HepG2 (cell line): ENCODE measurements around the gene PFDN1. TPM values are rescaled to one million over a fixed set of nuclear protein-coding genes. Genes with fewer than 3 reads are reported as not detected.

Experiments used
- ATAC-seq: fragments of 200-7000 bp; cut with Tn5 transposase; 3 replicates; pipeline ENCODE4 v1.9.1; 2020; ENCODE audit warnings: mild to moderate bottlenecking, moderate library complexity
- BruUV-seq: library from RNA; stranded (reverse); fragments of 400-500 nt; replicated peaks from 2 replicates; lab custom pipeline; 2021; lab: Mats Ljungman, UMichigan
- CTCF ChIA-PET: fragments of 300-600 bp; formaldehyde crosslinking; extraction: SDS; loops from one replicate; lab custom pipeline; 2021; ENCODE audit warnings: low total read pairs, inconsistent platforms, low intra/inter-chr PET ratio; lab: Yijun Ruan, JAX
- POLR2A ChIA-PET: fragments of 350-600 bp; sonication (Branson Sonifier 250); formaldehyde crosslinking; loops from one replicate; lab custom pipeline; 2020; ENCODE audit warnings: antibody characterized with exemption, inconsistent platforms; lab: Yijun Ruan, JAX
- DNase-seq: peaks from one replicate; pipeline ENCODE4 v3.0.0-alpha.2; 2015; ENCODE audit warnings: low spot score
- FAIRE-seq: peaks from 3 replicates; lab custom pipeline; 2011; peaks lifted over from hg19 to GRCh38; lab: Jason Lieb, UNC
- H2AFZ ChIP-seq: one replicate; pipeline ENCODE4 v1.6.1; 2011; ENCODE audit warnings: low read length, inconsistent platforms
- H3K27ac ChIP-seq: fragments of 300-600 bp; 3 replicates; pipeline ENCODE4 v1.8.0; 2011; ENCODE audit warnings: mixed run types, mild to moderate bottlenecking, mixed read lengths, low read length, inconsistent platforms; ENCODE audit not compliant: insufficient read depth; ENCODE audit errors: extremely low read length
- H3K27me3 ChIP-seq, 2 experiments: fragments of 200-600 bp in 1 of 2; 2 replicates in 1 of 2; 3 replicates in 1 of 2; pipeline versions ENCODE4 v1.6.0 to v1.8.0; 2011; ENCODE audit warnings: low read length in 2 of 2, mild to moderate bottlenecking in 2 of 2, moderate library complexity in 2 of 2, inconsistent platforms in 1 of 2; ENCODE audit not compliant: insufficient read depth in 2 of 2, control insufficient read depth in 1 of 2
- H3K36me3 ChIP-seq, 2 experiments: fragments of 200-600 bp in 1 of 2; replicated peaks in 1 of 2; 2 replicates in 1 of 2; 3 replicates in 1 of 2; pipeline versions ENCODE4 v1.5.1 to v1.8.0; 2011; ENCODE audit warnings: low read length in 2 of 2, inconsistent platforms in 1 of 2; ENCODE audit not compliant: insufficient read depth in 2 of 2, control insufficient read depth in 1 of 2
- H3K4me1 ChIP-seq: 2 replicates; pipeline ENCODE4 v1.5.1; 2012; ENCODE audit warnings: low read length, inconsistent platforms; ENCODE audit not compliant: insufficient read depth
- H3K4me2 ChIP-seq: 2 replicates; pipeline ENCODE4 v1.6.0; 2011; ENCODE audit warnings: low read depth, low read length, inconsistent platforms
- H3K4me3 ChIP-seq, 3 experiments: fragments of 200-600 bp in 1 of 3; sonication (generic), shearing (Covaris generic) in 1 of 3; replicated peaks in 1 of 3; 2 replicates each; pipeline ENCODE4 v1.5.1; 2011 to 2016; ENCODE audit warnings: low read length in 3 of 3, inconsistent platforms in 2 of 3, low read depth in 2 of 3, mild to moderate bottlenecking in 2 of 3, control low read depth in 1 of 3, mixed read lengths in 1 of 3; ENCODE audit not compliant: insufficient read depth in 1 of 3
- H3K79me2 ChIP-seq: one replicate; pipeline ENCODE4 v1.6.1; 2011; ENCODE audit warnings: low read length, inconsistent platforms; ENCODE audit not compliant: insufficient read depth
- H3K9ac ChIP-seq: 2 replicates; pipeline ENCODE4 v1.6.0; 2011; ENCODE audit warnings: mild to moderate bottlenecking, low read depth, low read length, inconsistent platforms; ENCODE audit not compliant: insufficient read depth
- H3K9me3 ChIP-seq: 2 replicates; pipeline ENCODE4 v1.5.1; 2012; ENCODE audit warnings: mild to moderate bottlenecking, low read length
- H4K20me1 ChIP-seq: 2 replicates; pipeline ENCODE4 v1.6.0; 2011; ENCODE audit warnings: inconsistent platforms, mild to moderate bottlenecking, low read length, moderate library complexity; ENCODE audit not compliant: insufficient read depth
- BRCA1 ChIP-seq: sonication (generic); formaldehyde crosslinking; IDR thresholded peaks from 2 replicates; pipeline ENCODE4 v1.4.0; 2020; ENCODE audit warnings: missing genetic modification reagents
- EED ChIP-seq: sonication (generic); formaldehyde crosslinking; IDR thresholded peaks from 2 replicates; pipeline ENCODE4 v1.5.0; 2020; ENCODE audit warnings: mild to moderate bottlenecking, missing genetic modification reagents
- MTERF4 ChIP-seq: sonication (generic); formaldehyde crosslinking; IDR thresholded peaks from 2 replicates; pipeline ENCODE4 v1.8.0; 2023; ENCODE audit warnings: mild to moderate bottlenecking, missing genetic modification reagents
- NFYC ChIP-seq: IDR thresholded peaks from 2 replicates; pipeline ENCODE4 v1.6.1; 2016; ENCODE audit warnings: missing genetic modification reagents, missing compliant biosample characterization
- SIX4 ChIP-seq: sonication (generic); formaldehyde crosslinking; IDR thresholded peaks from 2 replicates; pipeline ENCODE4 v1.4.0; 2020; ENCODE audit warnings: missing genetic modification reagents
- SOX13 ChIP-seq, 3 experiments: fragments of 450-650 bp in 1 of 3; sonication (generic) in 1 of 3; formaldehyde crosslinking in 1 of 3; IDR thresholded peaks in 2 of 3; conservative IDR thresholded peaks in 1 of 3; 2 replicates each; pipeline versions ENCODE4 v1.5.0 to v1.6.1; 2016 to 2020; ENCODE audit warnings: antibody characterized with exemption in 1 of 3, mild to moderate bottlenecking in 1 of 3, missing compliant biosample characterization in 1 of 3, missing genetic modification reagents in 1 of 3, moderate library complexity in 1 of 3
- SOX5 ChIP-seq: IDR thresholded peaks from 2 replicates; pipeline ENCODE4 v1.6.1; 2016; ENCODE audit warnings: borderline replicate concordance
- SOX6 ChIP-seq, 2 experiments: fragments of 450-650 bp in 1 of 2; sonication (generic) in 1 of 2; formaldehyde crosslinking in 1 of 2; IDR thresholded peaks; 2 replicates each; pipeline versions ENCODE4 v1.4.0 to v1.6.1; 2017 to 2020; ENCODE audit warnings: antibody characterized with exemption in 1 of 2, mild to moderate bottlenecking in 1 of 2, missing genetic modification reagents in 1 of 2
- WIZ ChIP-seq: sonication (generic); formaldehyde crosslinking; IDR thresholded peaks from 2 replicates; pipeline ENCODE4 v1.5.1; 2020; ENCODE audit warnings: mild to moderate bottlenecking, missing genetic modification reagents
- ZNF354B ChIP-seq: sonication (generic); formaldehyde crosslinking; IDR thresholded peaks from 2 replicates; pipeline ENCODE4 v1.8.0; 2022; ENCODE audit warnings: mild to moderate bottlenecking, missing genetic modification reagents
- ZNF563 ChIP-seq: sonication (generic); formaldehyde crosslinking; IDR thresholded peaks from 2 replicates; pipeline ENCODE4 v1.8.0; 2022; ENCODE audit warnings: mild to moderate bottlenecking, moderate library complexity, missing genetic modification reagents
- ZNF674 ChIP-seq: sonication (generic); formaldehyde crosslinking; IDR thresholded peaks from 2 replicates; pipeline ENCODE4 v1.5.0; 2020; ENCODE audit warnings: low read depth, mild to moderate bottlenecking, missing genetic modification reagents
- ZSCAN30 ChIP-seq: sonication (generic); formaldehyde crosslinking; IDR thresholded peaks from 2 replicates; pipeline ENCODE4 v1.5.0; 2020; ENCODE audit warnings: mild to moderate bottlenecking, missing genetic modification reagents
- WGBS: methylation state at CpG from one replicate; pipeline ENCODE4 v1.1.6; 2017; ENCODE audit warnings: low lambda C conversion rate; 5-methylcytosine and 5-hydroxymethylcytosine counted together
- in situ Hi-C: cut with HindIII; loops from 2 replicates; pipeline ENCODE4 v1.10.0; 2017; ENCODE audit warnings: low pct_unique_long_range_greater_than_20kb; ENCODE audit not compliant: extremely low pct_ligation_motif_present
- intact Hi-C: fragments of 100-400 bp; cut with micrococcal nuclease; formaldehyde crosslinking; loops from one replicate; pipeline ENCODE4 v1.10.0; 2022; ENCODE audit not compliant: unreplicated experiment
- polyA plus RNA-seq, 8 experiments: library from polyadenylated mRNA; depleted of rRNA in 3 of 8; stranded (reverse) in 7 of 8; unstranded in 1 of 8; fragments of >200 nt; fragmentation: Illumina TruSeq in 4 of 8; extraction: Trizol in 4 of 8; gene quantifications; 2 replicates each; pipeline versions ENCODE4 v1.2.1 to v1.2.3, GENCODE V29; 2011 to 2016; ENCODE audit warnings: low read depth in 4 of 8, missing spikeins in 1 of 8, mixed read lengths in 1 of 8; ENCODE audit not compliant: insufficient read depth in 1 of 8
- total RNA-seq, 5 experiments: library from RNA; depleted of rRNA; stranded (reverse); fragments of >200 nt; fragmentation: Illumina TruSeq; extraction: Trizol; gene quantifications; 2 replicates each; pipeline ENCODE4 v1.2.3, GENCODE V29; 2016; ENCODE audit warnings: low read depth in 1 of 5
- TF ChIP-seq, protein P1 (sequence below): sonication (generic); formaldehyde crosslinking; IDR thresholded peaks from 2 replicates; pipeline ENCODE4 v1.5.1; 2020; ENCODE audit warnings: mild to moderate bottlenecking, missing genetic modification reagents, moderate library complexity
- TF ChIP-seq, protein P2 (sequence below): sonication (generic); formaldehyde crosslinking; IDR thresholded peaks from 2 replicates; pipeline ENCODE4 v1.4.0; 2020; ENCODE audit warnings: mild to moderate bottlenecking, missing genetic modification reagents

Gene PFDN1
- total and polyA plus RNA-seq, 2 of the 13 experiments (the other 11 are each of a cell fraction or from before 2014, with no cell fraction given), result 67.2 to 70.8 TPM

DNA sequence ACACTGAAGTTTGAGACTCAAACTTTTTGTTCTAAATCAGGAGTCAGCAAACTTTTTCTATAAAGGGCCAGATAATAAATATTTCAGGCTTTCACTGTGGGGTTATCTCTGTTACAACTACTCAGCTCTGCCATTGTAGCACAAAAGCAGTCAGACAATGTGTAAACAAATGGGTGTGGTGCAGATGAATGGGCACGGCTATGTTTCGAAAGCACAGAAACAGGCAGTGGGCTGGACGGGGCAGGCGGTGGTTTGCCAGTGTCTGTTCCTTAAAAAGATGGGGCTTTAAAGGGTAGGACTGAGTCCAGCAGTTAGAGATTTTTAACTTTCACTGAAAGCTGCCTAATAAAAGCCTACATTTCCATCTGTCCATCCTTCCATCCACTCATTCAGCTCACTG is 48.9 kb downstream of the PFDN1 start:
- Histone ChIP-seq H3K36me3 (peaks cover 11 to 47% of the 10 kb centered on the region in 2 experiments), H3K9me3 (no peaks in the 10 kb centered on the region)
- 81% methylated on average over 4 of the region's 4 CpGs for WGBS
- POLR2A ChIA-PET, result no interaction called here
- DNase-seq (peak; percentile 15), ATAC-seq (no peak)
- BruUV-seq, result no TSS peak
- TF ChIP-seq ZNF674 (no peak), SIX4 (CRISPR knock-in tag) (no peak), ZSCAN30 (CRISPR knock-in tag) (no peak), ZNF563 (CRISPR knock-in tag) (no peak), BRCA1 (CRISPR knock-in tag) (no peak), EED (no peak), SOX13 (IDR thresholded peaks at IDR 0.05) (no peak), SOX13 (CRISPR knock-in tag; conservative IDR thresholded peaks at IDR 0.05 in 1 of 2, IDR thresholded peaks at IDR 0.05 in 1 of 2) (peak in 1 of 2 experiments; percentile 63; a peak in 2 of 4 replicates), SOX6 (IDR thresholded peaks at IDR 0.05) (no peak), SOX6 (CRISPR knock-in tag; IDR thresholded peaks at IDR 0.05) (no peak), MTERF4 (CRISPR knock-in tag) (no peak), SOX5 (0 out of 2 replicates have a peak, but pooled peaks have one; percentile 31), NFYC (CRISPR knock-in tag) (no peak), WIZ (CRISPR knock-in tag) (no peak), ZNF354B (CRISPR knock-in tag) (no peak)
- TF ChIP-seq, protein P1, sequence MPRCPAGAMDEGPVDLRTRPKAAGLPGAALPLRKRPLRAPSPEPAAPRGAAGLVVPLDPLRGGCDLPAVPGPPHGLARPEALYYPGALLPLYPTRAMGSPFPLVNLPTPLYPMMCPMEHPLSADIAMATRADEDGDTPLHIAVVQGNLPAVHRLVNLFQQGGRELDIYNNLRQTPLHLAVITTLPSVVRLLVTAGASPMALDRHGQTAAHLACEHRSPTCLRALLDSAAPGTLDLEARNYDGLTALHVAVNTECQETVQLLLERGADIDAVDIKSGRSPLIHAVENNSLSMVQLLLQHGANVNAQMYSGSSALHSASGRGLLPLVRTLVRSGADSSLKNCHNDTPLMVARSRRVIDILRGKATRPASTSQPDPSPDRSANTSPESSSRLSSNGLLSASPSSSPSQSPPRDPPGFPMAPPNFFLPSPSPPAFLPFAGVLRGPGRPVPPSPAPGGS, result no peak
- TF ChIP-seq, protein P2, sequence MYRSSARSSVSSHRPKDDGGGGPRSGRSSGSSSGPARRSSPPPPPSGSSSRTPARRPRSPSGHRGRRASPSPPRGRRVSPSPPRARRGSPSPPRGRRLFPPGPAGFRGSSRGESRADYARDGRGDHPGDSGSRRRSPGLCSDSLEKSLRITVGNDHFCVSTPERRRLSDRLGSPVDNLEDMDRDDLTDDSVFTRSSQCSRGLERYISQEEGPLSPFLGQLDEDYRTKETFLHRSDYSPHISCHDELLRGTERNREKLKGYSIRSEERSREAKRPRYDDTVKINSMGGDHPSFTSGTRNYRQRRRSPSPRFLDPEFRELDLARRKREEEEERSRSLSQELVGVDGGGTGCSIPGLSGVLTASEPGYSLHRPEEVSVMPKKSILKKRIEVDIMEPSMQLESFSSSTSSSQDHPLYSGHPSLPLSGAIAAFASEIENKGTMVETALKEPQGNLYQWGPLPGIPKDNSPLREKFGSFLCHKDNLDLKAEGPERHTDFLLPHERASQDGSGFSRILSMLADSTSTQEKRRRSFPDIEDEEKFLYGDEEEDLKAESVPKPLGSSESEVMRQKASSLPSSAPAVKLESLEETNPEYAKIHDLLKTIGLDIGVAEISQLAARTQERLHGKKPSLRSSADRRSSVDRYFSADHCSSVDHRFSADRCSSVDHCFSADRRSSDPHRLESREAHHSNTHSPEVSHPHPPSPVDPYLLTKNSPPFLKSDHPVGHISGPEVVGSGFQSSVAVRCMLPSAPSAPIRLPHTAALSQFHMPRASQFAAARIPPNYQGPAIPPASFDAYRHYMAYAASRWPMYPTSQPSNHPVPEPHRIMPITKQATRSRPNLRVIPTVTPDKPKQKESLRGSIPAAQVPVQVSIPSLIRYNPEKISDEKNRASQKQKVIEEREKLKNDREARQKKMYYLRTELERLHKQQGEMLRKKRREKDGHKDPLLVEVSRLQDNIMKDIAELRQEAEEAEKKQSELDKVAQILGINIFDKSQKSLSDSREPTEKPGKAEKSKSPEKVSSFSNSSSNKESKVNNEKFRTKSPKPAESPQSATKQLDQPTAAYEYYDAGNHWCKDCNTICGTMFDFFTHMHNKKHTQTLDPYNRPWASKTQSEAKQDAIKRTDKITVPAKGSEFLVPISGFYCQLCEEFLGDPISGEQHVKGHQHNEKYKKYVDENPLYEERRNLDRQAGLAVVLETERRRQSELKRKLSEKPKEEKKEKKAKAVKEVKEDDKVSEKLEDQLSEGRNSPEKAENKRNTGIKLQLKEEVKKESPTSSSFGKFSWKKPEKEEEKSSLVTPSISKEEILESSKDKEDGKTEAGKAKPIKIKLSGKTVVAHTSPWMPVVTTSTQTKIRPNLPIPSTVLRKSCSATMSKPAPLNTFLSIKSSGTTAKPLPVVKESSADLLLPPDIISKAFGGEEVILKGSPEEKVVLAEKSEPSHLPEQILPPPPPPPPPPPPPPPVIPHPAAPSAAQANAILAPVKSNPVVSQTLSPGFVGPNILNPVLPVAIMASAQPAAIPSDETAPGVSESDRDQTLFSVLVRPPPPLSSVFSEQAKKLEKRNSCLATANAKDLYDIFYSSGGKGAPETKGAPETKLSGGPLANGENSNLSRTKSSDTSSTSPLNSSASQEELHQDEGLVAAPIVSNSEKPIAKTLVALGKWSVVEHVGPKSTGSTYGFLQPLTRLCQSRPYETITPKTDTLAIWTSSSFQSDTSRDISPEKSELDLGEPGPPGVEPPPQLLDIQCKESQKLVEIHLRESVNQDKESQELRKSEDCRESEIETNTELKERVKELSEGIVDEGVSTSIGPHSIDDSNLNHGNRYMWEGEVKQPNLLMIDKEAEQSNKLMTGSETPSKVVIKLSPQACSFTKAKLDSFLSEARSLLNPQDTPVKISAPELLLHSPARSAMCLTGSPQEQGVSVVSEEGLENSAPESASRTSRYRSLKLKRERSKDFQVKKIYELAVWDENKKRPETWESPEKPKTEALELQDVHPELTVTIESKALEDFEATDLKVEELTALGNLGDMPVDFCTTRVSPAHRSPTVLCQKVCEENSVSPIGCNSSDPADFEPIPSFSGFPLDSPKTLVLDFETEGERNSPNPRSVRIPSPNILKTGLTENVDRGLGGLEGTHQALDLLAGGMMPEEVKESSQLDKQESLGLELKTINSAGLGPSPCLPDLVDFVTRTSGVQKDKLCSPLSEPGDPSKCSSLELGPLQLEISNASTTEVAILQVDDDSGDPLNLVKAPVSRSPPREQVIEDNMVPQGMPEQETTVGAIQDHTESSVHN, result no peak
- TF ChIP-seq, all 625 proteins: peak for 2
- CTCF ChIA-PET, result no interaction called here
- Histone ChIP-seq H3K4me1 (peaks cover 14% of the 10 kb centered on the region; the same call in 1 of the 2 replicates), H2AFZ (no peak overlapping the region), H3K4me2 (no peak overlapping the region), H3K4me3 (no peak overlapping the region), H4K20me1 (peaks cover 8% of the 10 kb centered on the region), H3K9ac (no peak overlapping the region), H3K27ac (no peak overlapping the region), H3K79me2 (peaks cover 39% of the 10 kb centered on the region), H3K27me3 (no peaks in the 10 kb centered on the region)
- in situ Hi-C loops, result no loop called here
- no peak for FAIRE-seq
- intact Hi-C loops, result no loop called here
